Activated CD4-positive, alpha-beta T cell treated with anti-CD3 and anti-CD28 coated beads for 36 hours (primary cell): ENCODE measurements around the gene ADGRF4. TPM values are rescaled to one million over a fixed set of nuclear protein-coding genes. Genes with fewer than 3 reads are reported as not detected.

ENCODE experiments used
- ATAC-seq: fragments of 200-7000 bp; cut with Tn5 transposase; one replicate; pipeline ENCODE4 v1.10.0; 2021; ENCODE audit warnings: mild to moderate bottlenecking, moderate library complexity
- CTCF ChIA-PET: fragments of 350-600 bp; sonication (Branson Sonifier 250); formaldehyde crosslinking; loops from one replicate; lab custom pipeline; 2021; ENCODE audit warnings: antibody characterized with exemption; lab: Charles Lee
- POLR2A ChIA-PET: fragments of 350-600 bp; sonication (Branson Sonifier 250); formaldehyde crosslinking; loops from one replicate; lab custom pipeline; 2021; ENCODE audit warnings: antibody characterized with exemption, inconsistent platforms; lab: Charles Lee
- DNase-seq: peaks from one replicate; pipeline ENCODE4 v3.0.0-alpha.2; 2020
- H3K27ac Mint-ChIP-seq: one replicate; pipeline ENCODE4 v1.8.0; 2021; ENCODE audit warnings: mixed read lengths
- H3K27me3 Mint-ChIP-seq: one replicate; pipeline ENCODE4 v1.8.0; 2021; ENCODE audit warnings: mixed read lengths
- H3K36me3 Mint-ChIP-seq: one replicate; pipeline ENCODE4 v1.8.0; 2021; ENCODE audit warnings: low read depth, mixed read lengths
- H3K4me1 Mint-ChIP-seq: one replicate; pipeline ENCODE4 v1.8.0; 2021; ENCODE audit warnings: mixed read lengths
- H3K4me3 Mint-ChIP-seq: one replicate; pipeline ENCODE4 v1.8.0; 2021; ENCODE audit warnings: mild to moderate bottlenecking, moderate library complexity, mixed read lengths
- H3K9me3 Mint-ChIP-seq: one replicate; pipeline ENCODE4 v1.8.0; 2021; ENCODE audit warnings: low read depth, mixed read lengths
- intact Hi-C, 2 experiments: fragments of 100-400 bp; cut with DNase I in 1 of 2; cut with micrococcal nuclease in 1 of 2; formaldehyde crosslinking; loops; one replicate each; pipeline versions ENCODE4 v1.14.2 to v1.15.1; 2022 to 2024; cut with DNase I, micrococcal nuclease
- total RNA-seq, 2 experiments: library from RNA; stranded (reverse); gene quantifications; one replicate each; pipeline ENCODE4 v1.2.3, GENCODE V29; 2021

ADGRF4 gene
- total RNA-seq, 2 experiments from 2014 or later: not detected

DNA sequence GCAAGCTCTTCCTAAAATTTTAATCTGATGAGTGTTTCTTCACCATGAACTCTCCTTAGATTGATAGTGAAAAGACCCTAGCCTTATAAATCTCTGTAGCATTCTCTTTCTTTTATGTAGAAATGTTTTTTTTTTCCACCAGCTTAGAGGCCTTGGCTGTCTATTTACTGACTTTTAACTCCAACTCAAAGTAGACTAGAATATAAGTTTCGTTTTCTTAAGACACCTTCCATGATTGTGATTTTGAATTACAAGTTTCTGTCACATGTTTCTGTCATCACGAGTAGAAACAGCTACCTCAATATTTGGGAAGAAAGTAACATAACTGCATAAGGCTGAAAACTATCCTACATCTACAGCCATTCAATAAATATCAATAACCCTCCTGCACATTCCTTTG is 17.8 kb downstream of the ADGRF4 start:
- CTCF ChIA-PET: interaction anchor here (0.9 to 1.3 kb wide), 2 partner anchors 18 to 85 kb away, joined by 6 read pairs; no protein-coding TSS in a partner anchor
- intact Hi-C loops: no loop called here
- no peak overlapping the region for H3K4me3 Mint-ChIP-seq
- H3K27me3 Mint-ChIP-seq: peaks cover 17% of the 10 kb centered on the region
- H3K4me1 Mint-ChIP-seq: peaks cover 30% of the 10 kb centered on the region
- ATAC-seq (peak; percentile 34), DNase-seq (no peak)
- no peaks in the 10 kb centered on the region for H3K9me3 Mint-ChIP-seq
- POLR2A ChIA-PET: no interaction called here
- H3K36me3 Mint-ChIP-seq: peaks cover 3% of the 10 kb centered on the region
- peak overlapping the region; percentile 71 for H3K27ac Mint-ChIP-seq

DNA sequence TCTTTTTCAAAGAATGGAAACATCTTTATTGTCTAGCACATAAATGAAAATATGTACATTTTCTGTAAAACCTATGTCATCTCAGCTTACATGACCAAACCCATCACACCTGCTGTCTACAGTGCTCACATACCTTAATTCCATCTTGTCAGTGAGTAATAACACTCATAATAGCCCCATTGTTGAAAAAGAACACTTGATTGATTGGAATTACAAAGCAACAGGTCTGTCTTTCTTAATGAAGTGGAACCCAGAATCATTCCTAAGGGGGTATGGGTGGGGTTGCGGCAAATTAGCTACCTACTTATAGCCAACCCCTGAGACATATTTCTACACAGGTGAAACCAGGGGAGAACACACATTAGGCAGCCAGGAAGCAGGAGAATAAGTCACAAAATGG is 20.2 kb downstream of the ADGRF4 start:
- no peak for DNase-seq
- Mint-ChIP-seq H3K4me3 (no peak overlapping the region), H3K36me3 (peaks cover 3% of the 10 kb centered on the region), H3K27me3 (peaks cover 10% of the 10 kb centered on the region), H3K4me1 (peaks cover 37% of the 10 kb centered on the region), H3K27ac (no peak overlapping the region), H3K9me3 (no peaks in the 10 kb centered on the region)
- ChIA-PET CTCF (interaction anchor here (0.7 to 2.1 kb wide), 2 partner anchors 15 to 87 kb away, joined by 3 to 4 read pairs; no protein-coding TSS in a partner anchor), POLR2A (interaction anchor here (0.5 kb wide), 1 partner anchor 39 kb away, joined by 3 read pairs; no protein-coding TSS in a partner anchor)
- ATAC-seq: no peak
- intact Hi-C loops: no loop called here

DNA sequence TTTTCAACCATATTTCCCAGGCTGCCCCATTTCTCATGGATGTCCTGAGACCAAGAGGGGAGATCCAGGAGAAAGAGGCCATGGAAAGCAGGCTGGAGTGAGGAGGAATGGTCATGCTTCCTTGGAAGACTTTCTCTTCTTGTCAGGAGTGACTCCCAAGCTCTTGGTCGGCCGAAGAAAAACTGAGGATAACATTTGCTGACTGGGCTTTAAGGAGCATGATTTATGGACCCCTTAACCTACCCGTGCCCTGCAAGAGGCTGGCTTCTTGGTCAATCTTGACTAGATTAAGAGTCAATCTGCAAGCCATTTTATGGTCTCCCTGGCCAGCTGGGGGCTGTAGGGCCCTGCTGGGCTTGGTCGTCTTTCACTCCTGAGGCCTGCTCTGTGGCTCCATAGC is 22.8 kb downstream of the ADGRF4 start:
- H3K4me1 Mint-ChIP-seq: peaks cover 22% of the 10 kb centered on the region
- intact Hi-C loops: no loop called here
- DNase-seq (no peak), ATAC-seq (no peak)
- ChIA-PET CTCF (interaction anchor here (0.8 kb wide), 1 partner anchor 9 kb away, joined by 5 read pairs; no protein-coding TSS in a partner anchor), POLR2A (interaction anchor here (0.5 kb wide), 1 partner anchor 27 kb away, joined by 3 read pairs; no protein-coding TSS in a partner anchor)
- H3K27me3 Mint-ChIP-seq: peaks cover 10% of the 10 kb centered on the region
- no peak overlapping the region for H3K4me3 Mint-ChIP-seq
- no peaks in the 10 kb centered on the region for H3K36me3 Mint-ChIP-seq
- no peak overlapping the region for H3K27ac Mint-ChIP-seq
- no peaks in the 10 kb centered on the region for H3K9me3 Mint-ChIP-seq

DNA sequence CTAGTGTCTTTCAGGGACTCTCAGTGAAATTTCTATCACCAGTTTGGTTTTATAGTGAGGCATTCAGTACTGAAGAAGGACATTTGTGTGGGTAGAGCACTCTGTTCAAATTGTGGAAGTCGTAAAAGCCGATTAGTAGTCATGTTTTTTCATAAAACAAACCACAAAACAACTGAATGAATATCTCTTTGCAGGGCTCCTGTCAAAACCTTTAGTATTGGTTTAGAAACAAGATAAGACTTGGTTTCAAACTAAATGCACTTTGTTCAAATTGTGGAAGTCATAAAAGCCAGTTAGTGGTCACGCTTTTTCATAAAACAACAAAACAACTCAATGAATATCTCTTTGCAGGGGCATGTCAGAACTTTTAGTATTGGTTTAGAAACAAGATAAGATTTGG is 23.8 kb downstream of the ADGRF4 start:
- Mint-ChIP-seq H3K4me1 (peaks cover 13% of the 10 kb centered on the region), H3K36me3 (no peaks in the 10 kb centered on the region), H3K27ac (no peak overlapping the region), H3K4me3 (no peak overlapping the region), H3K9me3 (peaks cover 2% of the 10 kb centered on the region), H3K27me3 (peaks cover 10% of the 10 kb centered on the region)
- CTCF ChIA-PET: no interaction called here
- intact Hi-C loops: no loop called here
- no peak for ATAC-seq
- no peak for DNase-seq
- POLR2A ChIA-PET: no interaction called here

DNA sequence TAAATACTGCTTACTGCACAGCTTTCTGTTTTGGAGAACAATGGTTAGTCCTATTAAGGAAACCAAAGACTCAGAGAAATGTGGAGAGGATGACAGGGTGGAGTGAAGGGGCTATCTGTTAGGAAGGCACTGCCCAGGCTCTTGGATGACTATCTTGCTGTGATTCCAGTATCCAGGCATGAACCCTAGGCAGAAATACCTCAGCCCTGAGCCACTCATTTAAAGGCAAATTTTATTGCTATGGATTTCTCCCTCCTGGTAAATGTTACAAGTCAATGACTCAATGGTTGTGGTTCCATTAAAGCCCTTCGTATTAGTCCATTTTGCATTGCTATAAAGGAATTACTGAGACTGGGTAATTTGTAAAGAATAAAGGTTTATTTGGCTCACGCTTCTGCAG is 25.9 kb downstream of the ADGRF4 start:
- no peaks in the 10 kb centered on the region for H3K36me3 Mint-ChIP-seq
- CTCF ChIA-PET: interaction anchor here (1.2 kb wide), 1 partner anchor 93 kb away, joined by 4 read pairs; no protein-coding TSS in a partner anchor
- POLR2A ChIA-PET: no interaction called here

DNA sequence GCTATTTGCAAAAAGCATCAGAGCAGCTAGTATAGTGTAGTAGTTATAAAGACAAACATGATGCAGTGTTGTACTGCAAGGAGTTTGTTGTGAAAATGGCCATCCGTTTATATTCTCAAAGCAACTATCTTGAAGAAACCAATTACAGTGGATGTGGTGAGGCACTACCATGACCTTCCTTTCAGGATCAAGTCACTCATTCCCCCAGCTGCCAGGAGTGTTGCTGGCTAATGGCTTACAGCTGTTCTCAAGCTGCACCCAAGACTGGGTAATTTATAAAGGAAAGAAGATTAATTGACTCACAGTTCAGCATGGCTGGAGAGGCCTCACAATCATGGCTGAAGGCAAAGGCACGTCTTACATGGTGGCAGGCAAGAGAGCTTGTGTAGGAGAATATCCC is 29.0 kb downstream of the ADGRF4 start:
- Mint-ChIP-seq H3K4me3 (no peak overlapping the region), H3K9me3 (peaks cover 2% of the 10 kb centered on the region), H3K36me3 (no peaks in the 10 kb centered on the region), H3K27ac (no peak overlapping the region), H3K4me1 (peaks cover 23% of the 10 kb centered on the region), H3K27me3 (no peaks in the 10 kb centered on the region)
- intact Hi-C loops: no loop called here
- ChIA-PET POLR2A (no interaction called here), CTCF (interaction anchor here (0.8 to 0.9 kb wide), 2 partner anchors 41 to 93 kb away, joined by 3 to 4 read pairs; no protein-coding TSS in a partner anchor)
- DNase-seq (no peak), ATAC-seq (no peak)

More for the DNA sequence above, 25.9 kb downstream of the ADGRF4 start:
- peaks cover 19% of the 10 kb centered on the region for H3K4me1 Mint-ChIP-seq
- intact Hi-C loops: no loop called here
- peaks cover 2% of the 10 kb centered on the region for H3K9me3 Mint-ChIP-seq
- H3K4me3 Mint-ChIP-seq: no peak overlapping the region
- H3K27ac Mint-ChIP-seq: no peak overlapping the region
- peaks cover 3% of the 10 kb centered on the region for H3K27me3 Mint-ChIP-seq
- no peak for ATAC-seq
- no peak for DNase-seq

DNA sequence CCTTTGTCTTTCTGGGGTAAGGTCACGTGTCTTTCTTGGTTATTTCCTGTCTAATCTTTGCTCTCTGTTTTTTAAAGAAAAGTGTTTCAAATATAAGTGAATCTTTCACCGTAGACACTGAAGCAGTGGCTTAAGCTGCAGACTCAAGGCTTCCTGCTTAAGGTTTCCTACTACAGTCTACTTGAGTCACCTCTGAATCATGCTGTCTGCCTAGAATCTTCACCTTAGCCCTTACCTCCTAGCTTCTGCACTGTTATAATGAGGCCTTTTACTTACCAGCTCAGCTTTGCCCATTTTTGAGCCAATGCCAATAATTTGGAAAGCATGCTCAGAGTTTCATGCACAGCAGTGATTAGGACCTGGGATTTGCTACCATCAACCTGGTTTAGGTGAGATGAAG is 30.6 kb downstream of the ADGRF4 start:
- peaks cover 2% of the 10 kb centered on the region for H3K9me3 Mint-ChIP-seq
- no peaks in the 10 kb centered on the region for H3K36me3 Mint-ChIP-seq
- intact Hi-C loops: no loop called here
- H3K27me3 Mint-ChIP-seq: peaks cover 7% of the 10 kb centered on the region
- peak overlapping the region; percentile 56 for H3K27ac Mint-ChIP-seq
- no peak overlapping the region for H3K4me3 Mint-ChIP-seq
- POLR2A ChIA-PET: no interaction called here
- CTCF ChIA-PET: interaction anchor here (2.0 kb wide), 1 partner anchor 97 kb away, joined by 9 read pairs; no protein-coding TSS in a partner anchor
- ATAC-seq (peak; percentile 97), DNase-seq (peak; percentile 11)
- peaks cover 13% of the 10 kb centered on the region for H3K4me1 Mint-ChIP-seq

DNA sequence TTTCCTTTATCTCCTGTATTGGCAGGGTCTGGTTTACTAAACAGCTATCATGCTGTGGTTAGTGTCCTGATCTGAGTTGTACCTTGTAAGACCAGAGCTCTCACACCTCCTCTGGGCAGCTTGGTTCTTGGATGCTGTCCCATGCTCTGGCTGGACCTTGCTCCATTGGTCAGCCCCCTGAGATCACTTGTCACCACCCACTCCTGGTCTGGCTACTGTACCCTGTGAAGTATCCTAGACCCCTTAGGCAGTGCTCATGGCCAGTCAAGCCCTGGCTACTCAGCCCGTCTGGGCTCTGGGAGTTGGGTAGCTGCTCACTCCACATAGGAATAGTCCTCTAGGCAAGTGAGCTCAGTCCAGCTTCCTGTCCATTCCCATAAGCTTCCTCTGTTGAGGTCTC is 31.1 kb downstream of the ADGRF4 start:
- H3K4me1 Mint-ChIP-seq: peaks cover 12% of the 10 kb centered on the region
- CTCF ChIA-PET: interaction anchor here (2.0 kb wide), 1 partner anchor 98 kb away, joined by 9 read pairs; no protein-coding TSS in a partner anchor
- intact Hi-C loops: no loop called here

DNA sequence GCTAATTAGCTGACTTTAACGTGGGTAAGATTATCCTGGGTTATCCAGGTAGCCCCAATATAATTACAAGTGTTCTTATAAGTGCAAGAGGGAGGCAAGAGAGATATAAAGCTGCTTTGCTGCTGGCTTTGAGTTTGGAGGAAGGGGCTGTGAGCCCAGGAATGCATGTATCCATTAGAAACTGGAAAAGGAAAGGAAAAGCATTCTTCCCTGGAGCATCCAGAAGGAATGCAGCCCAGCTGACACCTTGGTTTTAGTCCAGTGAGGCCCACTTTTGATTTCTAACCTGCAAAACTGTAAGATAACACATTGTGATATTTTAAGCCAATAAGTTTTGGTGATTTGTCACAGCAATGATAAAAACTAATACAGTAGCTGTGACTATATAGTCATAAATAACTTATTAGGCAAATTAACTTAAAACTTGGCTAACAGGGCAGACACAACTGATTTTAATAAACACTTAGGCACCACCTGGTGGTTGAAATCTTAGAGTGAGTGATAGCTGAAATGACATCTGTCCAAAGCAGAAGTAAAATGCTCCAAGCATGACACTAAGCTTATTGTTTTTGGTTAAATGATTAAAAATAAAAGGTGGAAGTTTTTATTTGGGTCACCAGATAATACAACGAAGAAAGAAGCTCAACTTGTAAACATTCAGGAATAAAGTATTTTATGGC is 35.6 kb downstream of the ADGRF4 start:
- no peak overlapping the region for H3K4me3 Mint-ChIP-seq
- POLR2A ChIA-PET: no interaction called here
- CTCF ChIA-PET: interaction anchor here (0.6 to 3.0 kb wide), 13 partner anchors 9 to 319 kb away, joined by 3 to 34 read pairs (median 5); no protein-coding TSS in a partner anchor
- intact Hi-C loops: loop anchor here (1.0 to 5.0 kb wide), 4 partner anchors 47 to 322 kb away; no protein-coding TSS in a partner anchor
- no peak overlapping the region for H3K27ac Mint-ChIP-seq
- H3K27me3 Mint-ChIP-seq: peaks cover 13% of the 10 kb centered on the region
- no peaks in the 10 kb centered on the region for H3K36me3 Mint-ChIP-seq
- H3K9me3 Mint-ChIP-seq: no peaks in the 10 kb centered on the region
- DNase-seq (no peak), ATAC-seq (no peak)
- peaks cover 7% of the 10 kb centered on the region for H3K4me1 Mint-ChIP-seq

More for the DNA sequence above, 31.1 kb downstream of the ADGRF4 start:
- Mint-ChIP-seq H3K27ac (no peak overlapping the region), H3K4me3 (no peak overlapping the region), H3K27me3 (peaks cover 7% of the 10 kb centered on the region), H3K9me3 (peaks cover 2% of the 10 kb centered on the region), H3K36me3 (no peaks in the 10 kb centered on the region)
- DNase-seq (no peak), ATAC-seq (peak; percentile 50)
- POLR2A ChIA-PET: no interaction called here

DNA sequence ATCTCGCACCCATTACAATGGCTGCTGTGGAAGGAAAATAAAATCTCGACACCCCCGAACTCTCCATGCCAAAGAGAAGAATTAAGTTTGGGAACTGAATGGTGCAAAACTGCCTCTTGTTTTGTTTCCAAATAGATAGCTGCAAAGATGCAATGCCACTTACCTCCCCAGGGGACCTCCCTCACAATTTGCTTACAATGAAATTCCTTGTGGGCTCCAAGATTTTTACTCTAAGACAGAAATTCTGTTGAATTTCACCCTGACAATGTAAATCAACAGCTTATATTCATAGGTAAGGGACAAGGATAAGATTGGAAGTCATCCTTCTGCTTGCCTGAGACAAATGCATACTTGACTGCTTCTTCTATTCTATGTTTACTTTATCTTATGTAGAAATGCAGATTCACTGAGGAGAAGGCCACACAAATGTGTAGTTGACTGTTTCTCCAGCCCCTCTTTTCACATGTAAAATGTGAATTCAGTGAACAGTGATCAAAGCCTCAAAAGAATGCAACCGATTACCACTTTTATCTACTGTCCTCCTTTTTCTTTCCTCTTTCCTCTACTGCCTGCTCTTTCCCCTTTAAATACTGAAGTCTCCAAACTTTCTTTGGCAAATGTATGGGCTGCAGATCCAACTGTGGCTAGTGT is 36.6 kb downstream of the ADGRF4 start:
- DNase-seq: no peak
- no peak for ATAC-seq
- POLR2A ChIA-PET: no interaction called here
- H3K4me3 Mint-ChIP-seq: no peak overlapping the region
- no peaks in the 10 kb centered on the region for H3K36me3 Mint-ChIP-seq
- H3K27me3 Mint-ChIP-seq: peaks cover 13% of the 10 kb centered on the region
- no peak overlapping the region for H3K27ac Mint-ChIP-seq
- H3K4me1 Mint-ChIP-seq: peaks cover 2% of the 10 kb centered on the region
- intact Hi-C loops: loop anchor here (1.0 to 5.0 kb wide), 5 partner anchors 46 to 323 kb away; partner anchors contain the start of gene CD2AP (in 1 of the 2)
- CTCF ChIA-PET: interaction anchor here (0.9 to 3.0 kb wide), 9 partner anchors 10 to 320 kb away, joined by 4 to 34 read pairs (median 5); no protein-coding TSS in a partner anchor
- no peaks in the 10 kb centered on the region for H3K9me3 Mint-ChIP-seq

DNA sequence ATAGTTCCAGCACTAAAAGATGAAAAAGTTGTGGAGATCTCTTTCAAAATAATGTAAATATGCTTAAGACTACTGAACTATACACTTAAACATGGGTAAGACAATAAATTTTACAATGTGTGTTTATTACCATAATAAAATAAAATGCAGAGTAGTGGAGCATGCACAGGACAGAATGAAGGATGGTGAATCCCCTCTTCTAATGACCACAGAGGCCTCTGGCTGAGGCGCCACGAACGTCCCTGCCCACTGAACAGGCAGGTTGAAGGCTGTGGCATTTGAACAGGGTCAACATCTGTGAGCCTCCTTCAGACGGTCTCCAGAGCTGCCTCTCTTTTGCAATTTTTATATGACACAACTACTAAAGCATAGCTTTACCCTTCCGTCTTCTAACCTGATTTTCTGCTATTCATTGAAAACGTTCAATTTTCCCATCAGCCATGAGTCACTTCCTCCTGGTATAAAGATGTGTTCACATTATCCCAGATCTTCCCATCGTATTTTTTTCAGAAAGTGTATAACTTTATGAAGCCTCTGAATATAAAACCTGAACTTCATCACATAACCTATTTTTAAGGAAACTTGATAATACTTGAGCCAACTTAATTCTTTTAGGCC is 37.8 kb downstream of the ADGRF4 start:
- ATAC-seq: no peak

More for the DNA sequence above, 37.8 kb downstream of the ADGRF4 start:
- intact Hi-C loops: loop anchor here in 1 of 2 experiments (5.0 kb wide), 1 partner anchor 259 kb away; the partner anchor contains the start of gene CD2AP
- Mint-ChIP-seq H3K36me3 (no peaks in the 10 kb centered on the region), H3K9me3 (no peaks in the 10 kb centered on the region), H3K4me1 (peaks cover 2% of the 10 kb centered on the region), H3K27ac (no peak overlapping the region), H3K4me3 (no peak overlapping the region), H3K27me3 (peaks cover 13% of the 10 kb centered on the region)
- ChIA-PET CTCF (no interaction called here), POLR2A (no interaction called here)
- no peak for DNase-seq
